ENCODE measurements around the gene TSHZ2.

TSHZ2 gene

GRCh38 chr20:53278555-53278954 is 306.4 kb downstream of the TSHZ2 start:
- no peak overlapping the region for H3K9ac ChIP-seq (ENCODE audit: insufficient read length, low read depth)
- peaks cover 11% of the 10 kb centered on the region for H3K4me1 ChIP-seq (ENCODE audit: insufficient read depth, insufficient read length)
- DNase-seq (ENCODE audit: low read depth, low spot score), result no peak
- no peaks in the 10 kb centered on the region for H3K36me3 ChIP-seq (ENCODE audit: insufficient read depth, insufficient read length, low read length)
- TF ChIP-seq ZNF274 (IDR thresholded peaks at IDR 0.05; ENCODE audit: low read depth, low read length), result no peak
- no peak for TF ChIP-seq YY1 (IDR thresholded peaks at IDR 0.05; ENCODE audit: insufficient read depth, insufficient read length)
- no peak for TF ChIP-seq SUZ12 (IDR thresholded peaks at IDR 0.05; ENCODE audit: extremely low read depth, insufficient read depth, insufficient read length)
- no peaks in the 10 kb centered on the region for H3K9me3 ChIP-seq (ENCODE audit: insufficient read depth, low read length)
- no peaks in the 10 kb centered on the region for H3K27me3 ChIP-seq (ENCODE audit: insufficient read depth, insufficient read length)
- no peak overlapping the region for H3K4me3 ChIP-seq (ENCODE audit: insufficient read length, low read depth)

GRCh38 chr20:53279735-53280134 is 307.6 kb downstream of the TSHZ2 start:
- Histone ChIP-seq H3K4me3 (ENCODE audit: insufficient read length, low read depth) (no peak overlapping the region), H3K4me1 (ENCODE audit: insufficient read depth, insufficient read length) (peaks cover 11% of the 10 kb centered on the region), H3K9ac (ENCODE audit: insufficient read length, low read depth) (no peak overlapping the region), H3K36me3 (ENCODE audit: insufficient read depth, insufficient read length, low read length) (no peaks in the 10 kb centered on the region), H3K27me3 (ENCODE audit: insufficient read depth, insufficient read length) (no peaks in the 10 kb centered on the region), H3K9me3 (ENCODE audit: insufficient read depth, low read length) (no peaks in the 10 kb centered on the region)
- no peak for TF ChIP-seq ZNF274 (IDR thresholded peaks at IDR 0.05; ENCODE audit: low read depth, low read length)
- no peak for TF ChIP-seq SUZ12 (IDR thresholded peaks at IDR 0.05; ENCODE audit: extremely low read depth, insufficient read depth, insufficient read length)
- DNase-seq (ENCODE audit: low read depth, low spot score), result no peak

- H3K4me1 ChIP-seq (ENCODE audit: insufficient read depth, insufficient read length), result peaks cover 11% of the 10 kb centered on the region
- H3K9me3 ChIP-seq (ENCODE audit: insufficient read depth, low read length), result no peaks in the 10 kb centered on the region
- H3K36me3 ChIP-seq (ENCODE audit: insufficient read depth, insufficient read length, low read length), result no peaks in the 10 kb centered on the region
- DNase-seq (ENCODE audit: low read depth, low spot score), result no peak
- no peak overlapping the region for H3K9ac ChIP-seq (ENCODE audit: insufficient read length, low read depth)
- no peaks in the 10 kb centered on the region for H3K27me3 ChIP-seq (ENCODE audit: insufficient read depth, insufficient read length)
- H3K4me3 ChIP-seq (ENCODE audit: insufficient read length, low read depth), result no peak overlapping the region
- TF ChIP-seq SUZ12 (IDR thresholded peaks at IDR 0.05; ENCODE audit: extremely low read depth, insufficient read depth, insufficient read length) (no peak), YY1 (IDR thresholded peaks at IDR 0.05; ENCODE audit: insufficient read depth, insufficient read length) (no peak), ZNF274 (IDR thresholded peaks at IDR 0.05; ENCODE audit: low read depth, low read length) (no peak)
Observed at GRCh38 chr20:53281557-53282117, 309.5 kb downstream of the TSHZ2 start.

- Histone ChIP-seq H3K36me3 (ENCODE audit: insufficient read depth, insufficient read length, low read length) (no peaks in the 10 kb centered on the region), H3K4me3 (ENCODE audit: insufficient read length, low read depth) (no peak overlapping the region), H3K9ac (ENCODE audit: insufficient read length, low read depth) (no peak overlapping the region), H3K9me3 (ENCODE audit: insufficient read depth, low read length) (no peaks in the 10 kb centered on the region), H3K4me1 (ENCODE audit: insufficient read depth, insufficient read length) (peaks cover 11% of the 10 kb centered on the region), H3K27me3 (ENCODE audit: insufficient read depth, insufficient read length) (no peaks in the 10 kb centered on the region)
- DNase-seq (ENCODE audit: low read depth, low spot score), result peak; percentile 51
- TF ChIP-seq SUZ12 (IDR thresholded peaks at IDR 0.05; ENCODE audit: extremely low read depth, insufficient read depth, insufficient read length) (no peak), YY1 (IDR thresholded peaks at IDR 0.05; ENCODE audit: insufficient read depth, insufficient read length) (no peak), ZNF274 (IDR thresholded peaks at IDR 0.05; ENCODE audit: low read depth, low read length) (no peak)
Observed at GRCh38 chr20:53282217-53282955, 310.2 kb downstream of the TSHZ2 start.

- H3K9ac ChIP-seq (ENCODE audit: insufficient read length, low read depth), result no peak overlapping the region
- no peak overlapping the region for H3K4me3 ChIP-seq (ENCODE audit: insufficient read length, low read depth)
- H3K4me1 ChIP-seq (ENCODE audit: insufficient read depth, insufficient read length), result peaks cover 11% of the 10 kb centered on the region
- DNase-seq (ENCODE audit: low read depth, low spot score), result peak; percentile 38
- H3K9me3 ChIP-seq (ENCODE audit: insufficient read depth, low read length), result no peaks in the 10 kb centered on the region
- TF ChIP-seq SUZ12 (IDR thresholded peaks at IDR 0.05; ENCODE audit: extremely low read depth, insufficient read depth, insufficient read length) (no peak), ZNF274 (IDR thresholded peaks at IDR 0.05; ENCODE audit: low read depth, low read length) (no peak), YY1 (IDR thresholded peaks at IDR 0.05; ENCODE audit: insufficient read depth, insufficient read length) (no peak)
- H3K36me3 ChIP-seq (ENCODE audit: insufficient read depth, insufficient read length, low read length), result no peaks in the 10 kb centered on the region
- H3K27me3 ChIP-seq (ENCODE audit: insufficient read depth, insufficient read length), result no peaks in the 10 kb centered on the region
Observed at GRCh38 chr20:53283011-53283410, 310.9 kb downstream of the TSHZ2 start.

- H3K27me3 ChIP-seq (ENCODE audit: insufficient read depth, insufficient read length), result no peaks in the 10 kb centered on the region
- H3K9ac ChIP-seq (ENCODE audit: insufficient read length, low read depth), result no peak overlapping the region
- no peaks in the 10 kb centered on the region for H3K9me3 ChIP-seq (ENCODE audit: insufficient read depth, low read length)
- no peaks in the 10 kb centered on the region for H3K36me3 ChIP-seq (ENCODE audit: insufficient read depth, insufficient read length, low read length)
- TF ChIP-seq SUZ12 (IDR thresholded peaks at IDR 0.05; ENCODE audit: extremely low read depth, insufficient read depth, insufficient read length) (no peak), YY1 (IDR thresholded peaks at IDR 0.05; ENCODE audit: insufficient read depth, insufficient read length) (no peak), ZNF274 (IDR thresholded peaks at IDR 0.05; ENCODE audit: low read depth, low read length) (no peak)
- DNase-seq (ENCODE audit: low read depth, low spot score), result no peak
- no peak overlapping the region for H3K4me3 ChIP-seq (ENCODE audit: insufficient read length, low read depth)
- peaks cover 11% of the 10 kb centered on the region for H3K4me1 ChIP-seq (ENCODE audit: insufficient read depth, insufficient read length)
Observed at GRCh38 chr20:53283597-53283996, 311.4 kb downstream of the TSHZ2 start.

- DNase-seq (ENCODE audit: low read depth, low spot score), result no peak
Observed at GRCh38 chr20:53284256-53284655, 312.1 kb downstream of the TSHZ2 start.

More at GRCh38 chr20:53284256-53284655, 312.1 kb downstream of the TSHZ2 start:
- TF ChIP-seq SUZ12 (IDR thresholded peaks at IDR 0.05; ENCODE audit: extremely low read depth, insufficient read depth, insufficient read length), result no peak
- no peak for TF ChIP-seq YY1 (IDR thresholded peaks at IDR 0.05; ENCODE audit: insufficient read depth, insufficient read length)
- no peak for TF ChIP-seq ZNF274 (IDR thresholded peaks at IDR 0.05; ENCODE audit: low read depth, low read length)
- peaks cover 11% of the 10 kb centered on the region for H3K4me1 ChIP-seq (ENCODE audit: insufficient read depth, insufficient read length)
- no peaks in the 10 kb centered on the region for H3K27me3 ChIP-seq (ENCODE audit: insufficient read depth, insufficient read length)
- no peak overlapping the region for H3K4me3 ChIP-seq (ENCODE audit: insufficient read length, low read depth)
- no peak overlapping the region for H3K9ac ChIP-seq (ENCODE audit: insufficient read length, low read depth)
- H3K9me3 ChIP-seq (ENCODE audit: insufficient read depth, low read length), result no peaks in the 10 kb centered on the region
- no peaks in the 10 kb centered on the region for H3K36me3 ChIP-seq (ENCODE audit: insufficient read depth, insufficient read length, low read length)

Measured in NT2/D1 (cell line).